ENCODE measurements around the gene SH3PXD2B.

- TF ChIP-seq EGR1 (IDR thresholded peaks at IDR 0.05), result no peak
- TF ChIP-seq MAX (IDR thresholded peaks at IDR 0.05), result no peak
- TF ChIP-seq CREB1 (IDR thresholded peaks at IDR 0.05; ENCODE audit: low read depth), result no peak
- TF ChIP-seq FOXM1 (IDR thresholded peaks at IDR 0.05; ENCODE audit: borderline replicate concordance, low read depth), result no peak
- TF ChIP-seq REST (IDR thresholded peaks at IDR 0.05; ENCODE audit: low read depth), result no peak
- no peak for TF ChIP-seq TCF12 (IDR thresholded peaks at IDR 0.05; ENCODE audit: low read depth)
- no peak for TF ChIP-seq RAD21 (IDR thresholded peaks at IDR 0.05; ENCODE audit: low read depth)
- TF ChIP-seq YY1 (IDR thresholded peaks at IDR 0.05; ENCODE audit: low read depth), result no peak
- no peak for TF ChIP-seq EP300 (IDR thresholded peaks at IDR 0.05; ENCODE audit: borderline replicate concordance)
- no peak for TF ChIP-seq CEBPB (IDR thresholded peaks at IDR 0.05)
- TF ChIP-seq TEAD4 (IDR thresholded peaks at IDR 0.05), result no peak
Observed at GRCh38 chr5:172494630-172495505, 40.5 kb upstream of the SH3PXD2B start.
